Epithelial cell of proximal tubule (primary cell): ENCODE results near the gene RAD9A. TPM values are rescaled to one million over a fixed set of nuclear protein-coding genes. Genes with fewer than 3 reads are reported as not detected.

Experiments used
- DNase-seq: peaks from one replicate; pipeline ENCODE4 v3.0.0-alpha.2; 2011; ENCODE audit warnings: low read depth
- H3K4me3 ChIP-seq: 2 replicates; pipeline ENCODE4 v1.5.1; 2011; ENCODE audit warnings: low read depth, mild to moderate bottlenecking, low read length
- total RNA-seq: library from RNA; depleted of rRNA; stranded (reverse); fragments of >200 nt; gene quantifications from 2 replicates; pipeline ENCODE4 v1.2.3, GENCODE V29; 2015
- TF ChIP-seq, protein P1 (sequence below): conservative IDR thresholded peaks from 2 replicates; pipeline ENCODE4 v1.5.1; 2012; ENCODE audit warnings: low read depth, mild to moderate bottlenecking, low read length

The RAD9A gene
- total RNA-seq, 1 donor from 2014 or later = 20.9 TPM

GRCh38 chr11:67376873-67377808 is 14.6 kb upstream of the RAD9A start:
- TF ChIP-seq, protein P1, sequence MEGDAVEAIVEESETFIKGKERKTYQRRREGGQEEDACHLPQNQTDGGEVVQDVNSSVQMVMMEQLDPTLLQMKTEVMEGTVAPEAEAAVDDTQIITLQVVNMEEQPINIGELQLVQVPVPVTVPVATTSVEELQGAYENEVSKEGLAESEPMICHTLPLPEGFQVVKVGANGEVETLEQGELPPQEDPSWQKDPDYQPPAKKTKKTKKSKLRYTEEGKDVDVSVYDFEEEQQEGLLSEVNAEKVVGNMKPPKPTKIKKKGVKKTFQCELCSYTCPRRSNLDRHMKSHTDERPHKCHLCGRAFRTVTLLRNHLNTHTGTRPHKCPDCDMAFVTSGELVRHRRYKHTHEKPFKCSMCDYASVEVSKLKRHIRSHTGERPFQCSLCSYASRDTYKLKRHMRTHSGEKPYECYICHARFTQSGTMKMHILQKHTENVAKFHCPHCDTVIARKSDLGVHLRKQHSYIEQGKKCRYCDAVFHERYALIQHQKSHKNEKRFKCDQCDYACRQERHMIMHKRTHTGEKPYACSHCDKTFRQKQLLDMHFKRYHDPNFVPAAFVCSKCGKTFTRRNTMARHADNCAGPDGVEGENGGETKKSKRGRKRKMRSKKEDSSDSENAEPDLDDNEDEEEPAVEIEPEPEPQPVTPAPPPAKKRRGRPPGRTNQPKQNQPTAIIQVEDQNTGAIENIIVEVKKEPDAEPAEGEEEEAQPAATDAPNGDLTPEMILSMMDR = no peak
- H3K4me3 ChIP-seq = no peak overlapping the region
- DNase-seq = no peak

GRCh38 chr11:67378544-67378943 is 13.2 kb upstream of the RAD9A start:
- no peak for DNase-seq
- H3K4me3 ChIP-seq = no peak overlapping the region
- TF ChIP-seq, protein P1 = no peak

GRCh38 chr11:67379061-67380058 is 12.4 kb upstream of the RAD9A start:
- no peak for DNase-seq
- H3K4me3 ChIP-seq = no peak overlapping the region
- TF ChIP-seq, protein P1 = no peak

GRCh38 chr11:67381244-67381972 is 10.4 kb upstream of the RAD9A start:
- DNase-seq = no peak
- TF ChIP-seq, protein P1 = no peak
- H3K4me3 ChIP-seq = no peak overlapping the region

GRCh38 chr11:67382276-67383136 is 9.3 kb upstream of the RAD9A start:
- no peak for DNase-seq
- no peak overlapping the region for H3K4me3 ChIP-seq
- TF ChIP-seq, protein P1 = peak; percentile 99
